Measurements from ENCODE around the gene IFNL3.
"Not testable (repeated sequence)": the region's sequence is repeated elsewhere in the genome, so short reads cannot be mapped to it uniquely, and the experiment has no call there.

The IFNL3 gene

GRCh38 chr19:39254531-39255345 lies 9.9 kb upstream of the IFNL3 start:
- intact Hi-C loops (cut with DNase I), result no loop called here
- DNase-seq, result no peak

DNA sequence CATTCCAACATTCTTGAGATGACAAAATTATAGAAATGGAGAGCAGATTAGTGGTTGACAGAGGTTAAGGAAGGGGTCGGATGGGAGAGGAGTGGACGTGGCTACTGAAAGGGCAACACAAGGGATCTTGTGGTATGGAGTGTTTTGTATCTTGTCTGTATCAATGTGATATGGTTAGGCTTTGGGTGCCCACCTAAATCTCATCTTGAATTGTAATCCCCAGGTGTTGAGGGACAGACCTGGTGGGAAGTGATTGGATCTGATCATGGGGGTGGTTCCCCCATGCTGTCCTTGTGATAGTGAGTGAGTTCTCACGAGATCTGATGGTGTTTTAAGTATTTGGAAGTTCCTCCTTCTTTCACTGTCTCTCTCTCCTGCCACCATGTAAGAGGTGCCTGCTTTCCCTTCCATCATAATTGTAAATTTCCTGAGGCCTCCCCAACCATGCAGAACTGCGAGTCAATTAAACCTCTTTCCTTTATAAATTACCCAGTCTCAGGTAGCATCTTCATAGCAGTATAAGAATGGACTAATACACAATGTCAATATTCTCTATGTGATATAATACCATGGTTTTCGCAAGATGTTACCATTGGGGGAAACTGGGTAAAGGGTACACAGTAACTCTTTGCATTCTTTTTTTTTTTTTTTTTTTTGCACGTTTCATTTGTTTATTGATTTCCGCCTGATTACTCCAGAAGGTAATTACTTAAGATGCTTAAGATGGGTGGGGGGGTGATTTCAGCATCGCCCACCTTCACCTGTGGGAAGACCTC lies 8.8 kb upstream of the IFNL3 start:
- DNase-seq, result no peak
- intact Hi-C loops (cut with DNase I), result no loop called here

DNA sequence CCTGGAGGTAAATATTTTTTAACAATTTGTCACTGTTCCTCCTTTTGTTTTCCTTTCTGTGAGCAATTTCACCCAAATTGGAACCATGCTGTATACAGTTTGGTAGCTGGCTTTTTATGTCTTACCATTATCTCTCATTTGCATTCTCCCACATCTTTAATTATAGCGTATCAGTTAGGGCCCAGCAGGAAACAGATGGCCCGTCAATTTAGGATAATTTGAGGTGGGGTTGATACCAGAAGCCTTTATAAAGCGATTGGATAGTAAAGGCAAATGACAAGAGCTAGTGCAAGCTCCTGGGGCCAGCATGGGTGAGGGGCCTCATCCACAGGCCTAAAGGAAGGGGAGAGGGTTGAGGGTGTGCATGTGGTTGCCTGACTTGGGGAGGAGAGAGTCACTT lies 7.7 kb upstream of the IFNL3 start:
- intact Hi-C loops (cut with DNase I), result no loop called here
- DNase-seq, result no peak

GRCh38 chr19:39251846-39252245 lies 7.0 kb upstream of the IFNL3 start:
- intact Hi-C loops (cut with DNase I), result no loop called here
- no peak for DNase-seq

DNA sequence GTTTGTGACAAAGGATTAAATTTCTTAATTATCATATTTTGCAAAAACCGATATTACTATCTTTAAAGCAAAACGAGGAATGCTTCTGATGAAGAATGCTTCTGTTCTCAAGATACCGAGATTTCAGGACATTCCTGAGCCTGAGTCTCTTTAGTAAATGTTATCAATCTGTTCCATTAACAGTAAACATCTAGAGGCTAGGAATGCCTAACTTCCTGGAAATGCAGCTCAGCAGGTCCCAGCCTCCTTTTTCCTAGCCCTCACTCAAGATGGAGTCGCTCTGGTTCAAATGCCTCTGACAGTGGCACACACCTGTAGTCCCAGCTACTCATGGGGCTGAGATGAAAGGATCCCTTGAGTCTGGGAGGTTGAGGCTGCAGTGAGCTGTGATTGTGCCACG lies 6.3 kb upstream of the IFNL3 start:
- intact Hi-C loops (cut with DNase I), result no loop called here
- no peak for DNase-seq

DNA sequence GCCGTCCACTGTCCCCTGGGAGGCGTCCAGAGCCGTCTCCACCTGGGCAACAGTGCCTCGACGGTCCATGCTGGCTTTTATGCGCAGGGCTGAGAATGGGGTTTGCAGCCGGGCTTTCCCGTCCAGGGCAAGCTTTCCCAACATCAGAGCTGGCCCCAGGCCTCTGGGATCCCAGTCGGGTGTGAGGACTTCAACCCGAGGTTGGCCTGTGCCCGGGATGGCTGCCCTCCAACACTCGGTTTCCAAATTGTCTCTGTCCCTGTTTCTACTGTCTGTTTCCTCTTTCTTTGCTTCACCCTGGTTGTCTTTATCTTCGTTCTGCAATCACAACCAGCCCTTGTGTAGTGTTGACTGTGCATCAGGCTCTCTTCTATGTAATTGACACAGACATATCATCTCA lies 4.0 kb upstream of the IFNL3 start, which contains the start of gene IFNL4:
Gene IFNL4, minus strand, starts transcription at position 51 of the 400 bp plus-strand sequence.
- intact Hi-C loops (cut with DNase I), result no loop called here
- no peak for DNase-seq

DNA sequence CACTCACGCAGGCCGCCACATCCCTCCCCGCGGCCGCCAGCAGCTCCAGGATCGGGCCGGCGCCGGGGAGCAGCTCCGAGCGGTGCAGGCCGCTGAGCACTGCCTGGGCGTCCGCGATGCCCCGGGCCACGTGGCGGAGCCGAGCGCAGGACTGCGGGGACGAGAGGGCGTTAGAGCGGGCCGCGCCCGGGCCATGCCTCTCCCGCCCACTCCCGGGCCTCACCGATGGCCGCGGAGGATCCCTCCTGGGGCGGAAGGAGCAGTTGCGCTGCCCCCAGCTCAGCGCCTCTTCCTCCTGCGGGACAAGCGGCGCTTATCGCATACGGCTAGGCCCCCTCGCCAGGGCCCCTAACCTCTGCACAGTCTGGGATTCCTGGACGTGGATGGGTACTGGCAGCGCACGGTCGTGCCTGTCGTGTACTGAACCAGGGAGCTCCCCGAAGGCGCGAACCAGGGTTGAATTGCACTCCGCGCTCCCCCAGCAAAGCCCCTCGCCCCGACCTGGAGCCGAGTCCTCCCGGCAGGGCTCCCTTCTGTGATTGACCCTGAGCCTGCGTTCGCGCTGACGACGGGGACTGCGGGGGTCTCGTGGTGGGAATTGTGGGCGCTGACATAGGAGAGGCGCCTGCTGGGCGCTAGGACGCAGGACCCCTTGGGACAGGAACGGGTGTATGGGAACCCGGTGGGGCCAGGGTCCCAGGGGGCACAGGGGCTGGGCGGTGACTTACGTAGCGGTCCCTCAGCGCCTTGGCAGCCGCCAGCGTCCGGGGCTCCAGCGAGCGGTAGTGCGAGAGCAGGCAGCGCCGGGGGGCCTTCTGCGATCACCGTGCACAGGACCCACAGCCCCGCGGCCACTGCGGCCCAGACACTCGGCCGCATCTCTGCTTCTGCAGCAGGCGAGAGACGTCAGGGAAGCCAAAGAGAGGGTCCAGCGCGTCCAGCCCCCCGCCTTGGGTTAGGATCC lies 3.2 kb upstream of the IFNL3 start:
- DNase-seq, result peak in 5 of 42 donors; percentile 6 to 28 (median 15)
- intact Hi-C loops (cut with DNase I), result no loop called here

- DNase-seq, result peak in 39 of 42 donors; percentile 6 to 67 (median 39)
- intact Hi-C loops (cut with DNase I), result no loop called here
Observed at GRCh38 chr19:39246951-39247669, 2.3 kb upstream of the IFNL3 start.

GRCh38 chr19:39245166-39245565 lies 360 bp upstream of the IFNL3 start:
- DNase-seq, result not testable (repeated sequence)

GRCh38 chr19:39243741-39244140 lies 1.1 kb downstream of the IFNL3 start:
- intact Hi-C loops (cut with DNase I), result not testable (repeated sequence)

More at GRCh38 chr19:39245166-39245565, 360 bp upstream of the IFNL3 start:
- intact Hi-C loops (cut with DNase I), result not testable (repeated sequence)

GRCh38 chr19:39240421-39240820 lies 4.4 kb downstream of the IFNL3 start:
- no peak for DNase-seq
- intact Hi-C loops (cut with DNase I), result no loop called here

More at GRCh38 chr19:39243741-39244140, 1.1 kb downstream of the IFNL3 start:
- not testable (repeated sequence) for DNase-seq

DNA sequence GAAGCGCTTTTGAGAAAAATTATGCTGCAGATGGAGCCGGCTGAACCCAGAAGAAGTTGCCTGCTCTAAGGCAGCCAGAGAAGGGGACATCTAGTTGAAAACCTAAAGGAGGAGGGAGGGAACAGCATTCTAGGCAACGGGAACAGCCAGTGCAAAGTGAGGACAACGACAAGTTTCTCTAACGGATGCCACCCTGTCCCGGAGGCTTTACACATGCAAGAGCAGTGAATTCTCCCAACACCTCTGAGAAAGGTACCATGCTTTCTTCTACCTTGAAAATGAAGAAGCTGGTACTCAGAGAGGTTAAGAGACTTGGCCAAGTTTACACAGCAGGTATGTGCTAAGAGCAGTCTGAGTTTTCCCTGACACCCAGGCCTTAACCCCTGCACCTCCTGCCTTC lies 5.9 kb downstream of the IFNL3 start:
- no peak for DNase-seq
- intact Hi-C loops (cut with DNase I), result no loop called here

DNA sequence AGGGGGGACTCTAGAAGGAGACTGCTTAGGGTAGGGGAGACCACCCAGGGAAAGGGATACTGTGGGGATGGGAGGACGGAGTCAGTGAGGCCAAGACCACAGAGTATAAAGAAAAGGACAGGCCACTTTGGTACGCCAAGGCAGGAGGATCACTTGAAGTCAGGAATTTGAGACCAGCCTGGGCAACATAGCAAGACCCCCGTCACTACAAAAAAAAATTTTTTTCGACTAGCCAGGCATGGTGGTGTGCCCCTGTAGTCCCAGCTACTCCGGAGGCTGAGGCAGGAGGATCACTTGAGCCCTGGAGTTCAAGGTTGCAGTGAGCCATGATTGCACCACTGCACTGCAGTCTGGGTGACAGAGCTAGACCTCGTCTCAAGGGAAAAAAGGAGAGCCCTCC lies 6.6 kb downstream of the IFNL3 start:
- intact Hi-C loops (cut with DNase I), result no loop called here
- DNase-seq, result no peak

GRCh38 chr19:39237200-39238184 lies 7.3 kb downstream of the IFNL3 start:
- DNase-seq, result no peak
- intact Hi-C loops (cut with DNase I), result no loop called here

DNA sequence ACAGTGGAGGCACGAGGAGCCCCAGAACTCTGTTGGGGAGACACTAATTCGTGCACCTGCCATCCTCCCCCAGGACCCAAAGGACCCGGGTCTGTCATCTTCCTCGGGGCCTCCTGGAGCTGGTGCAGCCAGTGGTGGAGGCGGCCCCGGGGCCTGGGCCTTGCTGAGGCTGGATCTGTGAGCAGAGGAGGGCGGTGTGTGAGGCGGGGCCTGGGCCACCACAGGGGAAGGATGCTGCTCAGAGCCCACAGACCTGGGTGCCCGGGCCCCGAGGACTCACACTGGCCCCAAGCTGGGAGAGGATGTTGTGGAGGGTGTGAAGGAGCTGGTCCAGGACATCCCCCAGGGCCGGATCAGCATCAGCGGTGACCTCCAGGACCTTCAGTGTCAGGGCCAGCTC lies 8.3 kb downstream of the IFNL3 start:
- no peak for DNase-seq
- intact Hi-C loops (cut with DNase I), result no loop called here

DNA sequence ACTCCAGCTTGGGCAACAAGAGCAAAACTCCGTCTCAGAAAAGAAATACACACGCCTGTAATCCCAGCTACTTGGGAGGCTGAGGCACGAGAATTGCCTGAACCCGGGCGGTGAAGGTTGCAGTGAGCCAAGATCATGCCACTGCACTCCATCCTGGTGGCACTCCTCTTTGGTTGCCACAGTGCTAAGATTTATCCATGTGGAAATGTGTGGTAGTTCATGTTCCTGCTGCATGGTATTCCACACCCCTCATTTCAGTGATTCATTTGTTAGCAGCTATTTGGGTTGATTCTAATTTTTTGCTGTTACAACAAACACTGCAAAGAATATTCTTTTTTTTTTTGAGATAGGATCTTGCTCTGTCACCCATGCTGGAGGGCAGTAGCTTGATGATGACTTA lies 12.1 kb downstream of the IFNL3 start:
- DNase-seq, result no peak
- intact Hi-C loops (cut with DNase I), result no loop called here

DNA sequence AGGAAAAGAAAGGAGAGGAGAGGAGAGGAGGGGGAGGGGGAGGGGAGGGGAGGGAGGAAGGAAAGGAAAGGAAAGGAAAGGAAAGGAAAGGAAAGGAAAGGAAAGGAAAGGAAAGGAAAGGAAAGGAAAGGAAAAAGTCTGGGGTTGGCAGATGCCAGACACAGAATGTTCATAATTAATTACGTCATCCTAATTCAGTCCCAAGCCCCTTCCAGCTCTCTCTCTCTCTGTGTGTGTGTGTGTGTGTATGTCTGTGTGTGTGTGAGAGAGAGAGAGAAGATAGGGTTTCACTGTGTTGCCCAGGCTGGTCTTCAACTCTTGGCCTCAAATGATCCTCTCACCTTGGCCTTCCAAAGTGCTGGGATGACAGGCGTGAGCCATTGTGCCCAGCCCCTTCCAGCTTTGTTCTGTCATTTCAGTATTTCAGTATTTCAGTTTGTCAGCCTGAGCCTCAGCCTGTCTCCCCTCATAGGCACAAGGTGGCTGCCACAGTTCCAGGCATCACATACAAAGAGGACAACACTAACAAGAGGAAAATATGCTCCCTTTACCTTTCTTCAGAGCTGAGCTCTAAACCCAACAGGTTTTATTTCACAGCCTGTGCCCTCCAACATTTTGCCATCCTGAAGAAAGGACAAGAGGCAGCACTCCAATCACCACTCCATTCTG lies 14.6 kb downstream of the IFNL3 start:
- intact Hi-C loops (cut with DNase I), result no loop called here
- no peak for DNase-seq
